ENCODE measurements around the gene CD3G.
A peak's percentile ranks its signal among the peaks of the same experiment; 100 is the strongest.
"Not testable (repeated sequence)": the region's sequence is repeated elsewhere in the genome, so short reads cannot be mapped to it uniquely, and the experiment has no call there.

Gene CD3G

GRCh38 chr11:118401880-118402590, 57.9 kb downstream of the CD3G start:
- Histone ChIP-seq H3K9me3 (ENCODE audit: control insufficient read depth in 1 of 2, low read length in 2 of 2) (no peaks in the 10 kb centered on the region), H3K36me3 (ENCODE audit: control insufficient read depth in 1 of 2, insufficient read depth in 2 of 2, low read length in 2 of 2) (peaks cover 16 to 30% of the 10 kb centered on the region in 2 donors), H3K4me1 (ENCODE audit: control insufficient read depth in 1 of 2, insufficient read depth in 2 of 2, low read length in 2 of 2) (peaks cover 21 to 38% of the 10 kb centered on the region in 2 donors), H3K27ac (ENCODE audit: low read depth, low read length) (peak overlapping the region; percentile 74), H3K27me3 (ENCODE audit: control insufficient read depth in 1 of 2, insufficient read depth in 2 of 2, low read length in 2 of 2) (no peaks in the 10 kb centered on the region), H3K4me3 (ENCODE audit: low read depth in 1 of 2, low read length in 2 of 2) (peak overlapping the region; percentile 99), H3K9ac (ENCODE audit: low read depth in 1 of 2, low read length in 2 of 2) (peak overlapping the region; percentile 97 to 98)

- H3K27me3 ChIP-seq (ENCODE audit: control insufficient read depth in 1 of 2, insufficient read depth in 2 of 2, low read length in 2 of 2); H3K9me3 ChIP-seq (ENCODE audit: control insufficient read depth in 1 of 2, low read length in 2 of 2); H3K27ac ChIP-seq (ENCODE audit: low read depth, low read length): not testable (repeated sequence)
- Histone ChIP-seq H3K36me3 (ENCODE audit: control insufficient read depth in 1 of 2, insufficient read depth in 2 of 2, low read length in 2 of 2) (peaks cover 15 to 30% of the 10 kb centered on the region in 2 donors), H3K9ac (ENCODE audit: low read depth in 1 of 2, low read length in 2 of 2) (peak overlapping the region in 1 of 2 donors; percentile 12), H3K4me3 (ENCODE audit: low read depth in 1 of 2, low read length in 2 of 2) (peak overlapping the region; percentile 99), H3K4me1 (ENCODE audit: control insufficient read depth in 1 of 2, insufficient read depth in 2 of 2, low read length in 2 of 2) (peaks cover 21 to 38% of the 10 kb centered on the region in 2 donors)
Observed at GRCh38 chr11:118402594-118402993, 58.5 kb downstream of the CD3G start.

All from duodenal mucosa (tissue), 2 donors.